ENCODE results near the gene CRELD2.

Gene CRELD2

GRCh38 chr22:49886346-49887063, 31.9 kb upstream of the CRELD2 start:
- peaks cover 10% of the 10 kb centered on the region for H3K79me2 ChIP-seq (ENCODE audit: insufficient read depth, low read length)
- H4K20me1 ChIP-seq (ENCODE audit: insufficient read depth, low read length), result no peaks in the 10 kb centered on the region
- no peak overlapping the region for H3K27ac ChIP-seq (ENCODE audit: low read depth, low read length, poor library complexity, severe bottlenecking)
- peaks cover 7% of the 10 kb centered on the region; the same call in 1 of the 2 replicates for H3K9me3 ChIP-seq (ENCODE audit: low read length)
- no peak overlapping the region for H3K4me2 ChIP-seq (ENCODE audit: low read length)
- peaks cover 99% of the 10 kb centered on the region for H3K36me3 ChIP-seq (ENCODE audit: insufficient read depth, low read length)
- TF ChIP-seq EZH2 (IDR thresholded peaks at IDR 0.05; ENCODE audit: borderline replicate concordance, low read length), result no peak
- TF ChIP-seq, protein P1, sequence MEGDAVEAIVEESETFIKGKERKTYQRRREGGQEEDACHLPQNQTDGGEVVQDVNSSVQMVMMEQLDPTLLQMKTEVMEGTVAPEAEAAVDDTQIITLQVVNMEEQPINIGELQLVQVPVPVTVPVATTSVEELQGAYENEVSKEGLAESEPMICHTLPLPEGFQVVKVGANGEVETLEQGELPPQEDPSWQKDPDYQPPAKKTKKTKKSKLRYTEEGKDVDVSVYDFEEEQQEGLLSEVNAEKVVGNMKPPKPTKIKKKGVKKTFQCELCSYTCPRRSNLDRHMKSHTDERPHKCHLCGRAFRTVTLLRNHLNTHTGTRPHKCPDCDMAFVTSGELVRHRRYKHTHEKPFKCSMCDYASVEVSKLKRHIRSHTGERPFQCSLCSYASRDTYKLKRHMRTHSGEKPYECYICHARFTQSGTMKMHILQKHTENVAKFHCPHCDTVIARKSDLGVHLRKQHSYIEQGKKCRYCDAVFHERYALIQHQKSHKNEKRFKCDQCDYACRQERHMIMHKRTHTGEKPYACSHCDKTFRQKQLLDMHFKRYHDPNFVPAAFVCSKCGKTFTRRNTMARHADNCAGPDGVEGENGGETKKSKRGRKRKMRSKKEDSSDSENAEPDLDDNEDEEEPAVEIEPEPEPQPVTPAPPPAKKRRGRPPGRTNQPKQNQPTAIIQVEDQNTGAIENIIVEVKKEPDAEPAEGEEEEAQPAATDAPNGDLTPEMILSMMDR (IDR thresholded peaks at IDR 0.05; ENCODE audit: low read length), result no peak
- no peaks in the 10 kb centered on the region for H3K27me3 ChIP-seq (ENCODE audit: insufficient read depth, low read length)
- no peak overlapping the region for H3K4me3 ChIP-seq (ENCODE audit: low read depth, low read length, poor library complexity, severe bottlenecking)
- no peak overlapping the region for H3K9ac ChIP-seq (ENCODE audit: low read length)
- no peaks in the 10 kb centered on the region for H3K9me2 ChIP-seq (ENCODE audit: low read depth, low read length)
- H2AFZ ChIP-seq (ENCODE audit: low read length), result no peak overlapping the region
- no peaks in the 10 kb centered on the region for H3F3A ChIP-seq (ENCODE audit: insufficient read depth, low read length)
- no peaks in the 10 kb centered on the region for H3K4me1 ChIP-seq (ENCODE audit: insufficient read depth, low read length, severe bottlenecking)

GRCh38 chr22:49887064-49887451, 31.4 kb upstream of the CRELD2 start:
- no peak for TF ChIP-seq EZH2 (IDR thresholded peaks at IDR 0.05; ENCODE audit: borderline replicate concordance, low read length)
- TF ChIP-seq, protein P1 (IDR thresholded peaks at IDR 0.05; ENCODE audit: low read length), result no peak
- peaks cover 4% of the 10 kb centered on the region for H3K79me2 ChIP-seq (ENCODE audit: insufficient read depth, low read length)
- H3K9me3 ChIP-seq (ENCODE audit: low read length), result peaks cover 7% of the 10 kb centered on the region; the same call in 1 of the 2 replicates
- H3K4me1 ChIP-seq (ENCODE audit: insufficient read depth, low read length, severe bottlenecking), result no peaks in the 10 kb centered on the region
- H3K9ac ChIP-seq (ENCODE audit: low read length), result no peak overlapping the region
- no peaks in the 10 kb centered on the region for H3K9me2 ChIP-seq (ENCODE audit: low read depth, low read length)
- no peak overlapping the region for H3K4me2 ChIP-seq (ENCODE audit: low read length)
- peaks cover 96% of the 10 kb centered on the region for H3K36me3 ChIP-seq (ENCODE audit: insufficient read depth, low read length)
- no peak overlapping the region for H2AFZ ChIP-seq (ENCODE audit: low read length)
- no peaks in the 10 kb centered on the region for H4K20me1 ChIP-seq (ENCODE audit: insufficient read depth, low read length)
- H3F3A ChIP-seq (ENCODE audit: insufficient read depth, low read length), result no peaks in the 10 kb centered on the region
- no peaks in the 10 kb centered on the region for H3K27me3 ChIP-seq (ENCODE audit: insufficient read depth, low read length)
- no peak overlapping the region for H3K4me3 ChIP-seq (ENCODE audit: low read depth, low read length, poor library complexity, severe bottlenecking)
- H3K27ac ChIP-seq (ENCODE audit: low read depth, low read length, poor library complexity, severe bottlenecking), result no peak overlapping the region

- no peak for TF ChIP-seq EZH2 (IDR thresholded peaks at IDR 0.05; ENCODE audit: borderline replicate concordance, low read length)
- TF ChIP-seq, protein P1 (IDR thresholded peaks at IDR 0.05; ENCODE audit: low read length), result no peak
- H3K27me3 ChIP-seq (ENCODE audit: insufficient read depth, low read length), result no peaks in the 10 kb centered on the region
- H3K79me2 ChIP-seq (ENCODE audit: insufficient read depth, low read length), result no peaks in the 10 kb centered on the region; the same call in 1 of the 2 replicates
- no peaks in the 10 kb centered on the region for H3F3A ChIP-seq (ENCODE audit: insufficient read depth, low read length)
- H3K9me2 ChIP-seq (ENCODE audit: low read depth, low read length), result no peaks in the 10 kb centered on the region
- no peak overlapping the region for H3K9ac ChIP-seq (ENCODE audit: low read length)
- H3K36me3 ChIP-seq (ENCODE audit: insufficient read depth, low read length), result peaks cover 93% of the 10 kb centered on the region
- H3K4me1 ChIP-seq (ENCODE audit: insufficient read depth, low read length, severe bottlenecking), result no peaks in the 10 kb centered on the region
- H4K20me1 ChIP-seq (ENCODE audit: insufficient read depth, low read length), result no peaks in the 10 kb centered on the region
- H3K4me2 ChIP-seq (ENCODE audit: low read length), result no peak overlapping the region
- H2AFZ ChIP-seq (ENCODE audit: low read length), result no peak overlapping the region
- H3K27ac ChIP-seq (ENCODE audit: low read depth, low read length, poor library complexity, severe bottlenecking), result no peak overlapping the region
- H3K9me3 ChIP-seq (ENCODE audit: low read length), result peaks cover 7% of the 10 kb centered on the region; the same call in 1 of the 2 replicates
- no peak overlapping the region for H3K4me3 ChIP-seq (ENCODE audit: low read depth, low read length, poor library complexity, severe bottlenecking)
Observed at GRCh38 chr22:49887702-49888101, 30.7 kb upstream of the CRELD2 start.

All from OCI-LY1 (cell line).